ENCODE measurements around the gene RUFY4.

The RUFY4 gene

GRCh38 chr2:218063486-218063885 lies 5.6 kb upstream of the RUFY4 start:
- H3K4me3 ChIP-seq (replicated peaks; ENCODE audit: low read depth, low read length) = no peak overlapping the region
- DNase-seq (ENCODE audit: low read depth) = no peak
- TF ChIP-seq CTCF (IDR thresholded peaks at IDR 0.05; ENCODE audit: low read length, missing control alignments) = no peak

GRCh38 chr2:218063896-218064295 lies 5.2 kb upstream of the RUFY4 start:
- no peak overlapping the region for H3K4me3 ChIP-seq (replicated peaks; ENCODE audit: low read depth, low read length)
- DNase-seq (ENCODE audit: low read depth) = no peak
- TF ChIP-seq CTCF (IDR thresholded peaks at IDR 0.05; ENCODE audit: low read length, missing control alignments) = no peak

GRCh38 chr2:218065239-218066006 lies 3.6 kb upstream of the RUFY4 start:
- no peak for TF ChIP-seq CTCF (IDR thresholded peaks at IDR 0.05; ENCODE audit: low read length, missing control alignments)
- H3K4me3 ChIP-seq (replicated peaks; ENCODE audit: low read depth, low read length) = no peak overlapping the region
- no peak for DNase-seq (ENCODE audit: low read depth)

- no peak for TF ChIP-seq CTCF (IDR thresholded peaks at IDR 0.05; ENCODE audit: low read length, missing control alignments)
- DNase-seq (ENCODE audit: low read depth) = no peak
- no peak overlapping the region for H3K4me3 ChIP-seq (replicated peaks; ENCODE audit: low read depth, low read length)
These were observed 2.0 kb upstream of the RUFY4 start for GRCh38 chr2:218066926-218067515.

- no peak for TF ChIP-seq CTCF (IDR thresholded peaks at IDR 0.05; ENCODE audit: low read length, missing control alignments)
- DNase-seq (ENCODE audit: low read depth) = no peak
- no peak overlapping the region for H3K4me3 ChIP-seq (replicated peaks; ENCODE audit: low read depth, low read length)
These were observed 1.5 kb upstream of the RUFY4 start for GRCh38 chr2:218067523-218067922.

- TF ChIP-seq CTCF (IDR thresholded peaks at IDR 0.05; ENCODE audit: low read length, missing control alignments) = no peak
- DNase-seq (ENCODE audit: low read depth) = no peak
- no peak overlapping the region for H3K4me3 ChIP-seq (replicated peaks; ENCODE audit: low read depth, low read length)
These were observed 700 bp downstream of the RUFY4 start for GRCh38 chr2:218069606-218070300.

Measured in fibroblast of pulmonary artery (primary cell).